ENCODE measurements around the gene TIMP1. TPM values are rescaled to one million over a fixed set of nuclear protein-coding genes. Genes with fewer than 3 reads are reported as not detected.

TIMP1 gene
- polyA plus RNA-seq, 1 of the 3 experiments (the other 2 are of a cell fraction), result 323 TPM

DNA sequence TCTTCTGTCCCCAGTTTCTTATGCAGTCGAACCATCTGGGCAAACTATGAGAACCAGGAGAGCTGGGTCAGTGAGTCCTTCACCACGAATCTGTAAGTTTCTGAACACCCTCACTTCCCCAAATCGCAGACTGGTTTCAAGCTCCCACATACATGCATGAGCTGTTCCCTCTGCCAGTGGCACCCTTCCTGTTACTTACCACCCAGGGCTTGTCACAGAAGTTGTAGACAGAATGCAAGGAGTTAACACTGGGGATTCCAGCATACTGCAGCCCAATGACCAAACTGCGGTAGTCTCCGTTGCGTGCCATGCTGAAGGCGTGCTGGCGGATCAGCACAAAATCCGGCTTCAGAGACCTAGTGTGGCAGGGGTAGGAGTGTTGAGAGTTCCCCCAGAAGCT, 22.8 kb downstream of the TIMP1 start:
- WGBS (ENCODE audit: low lambda C conversion rate), result 44% methylated on average over 9 of the region's 9 CpGs
- no peaks in the 10 kb centered on the region for H3K4me1 ChIP-seq (ENCODE audit: control insufficient read depth in 1 of 2, insufficient read depth in 2 of 2, low read depth in 1 of 2, low read length in 1 of 2)
- H2AFZ ChIP-seq (ENCODE audit: low read depth), result no peak overlapping the region
- DNase-seq, result no peak
- H3F3A ChIP-seq (replicated peaks; ENCODE audit: insufficient read depth), result no peaks in the 10 kb centered on the region
- no peak overlapping the region for H3K4me3 ChIP-seq (ENCODE audit: low read depth in 2 of 2, low read length in 1 of 2)
- ChIA-PET POLR2A (no interaction called here), CTCF (no interaction called here)
- no peaks in the 10 kb centered on the region for H3K36me3 ChIP-seq (replicated peaks in 1 of 2; ENCODE audit: control insufficient read depth in 1 of 2, insufficient read depth in 2 of 2, low read length in 1 of 2)
- no peaks in the 10 kb centered on the region for H3K9me3 ChIP-seq
- no peak overlapping the region for H3K4me2 ChIP-seq
- no peaks in the 10 kb centered on the region for H3K9me2 ChIP-seq
- TF ChIP-seq EZH2phosphoT487 (IDR thresholded peaks at IDR 0.05; ENCODE audit: borderline replicate concordance, low read depth), result no peak
- TF ChIP-seq, protein P1, sequence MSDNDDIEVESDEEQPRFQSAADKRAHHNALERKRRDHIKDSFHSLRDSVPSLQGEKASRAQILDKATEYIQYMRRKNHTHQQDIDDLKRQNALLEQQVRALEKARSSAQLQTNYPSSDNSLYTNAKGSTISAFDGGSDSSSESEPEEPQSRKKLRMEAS (IDR thresholded peaks at IDR 0.05; ENCODE audit: low read depth), result no peak
- no peak for TF ChIP-seq GABPA (IDR thresholded peaks at IDR 0.05; ENCODE audit: low read depth)
- TF ChIP-seq, protein P2, sequence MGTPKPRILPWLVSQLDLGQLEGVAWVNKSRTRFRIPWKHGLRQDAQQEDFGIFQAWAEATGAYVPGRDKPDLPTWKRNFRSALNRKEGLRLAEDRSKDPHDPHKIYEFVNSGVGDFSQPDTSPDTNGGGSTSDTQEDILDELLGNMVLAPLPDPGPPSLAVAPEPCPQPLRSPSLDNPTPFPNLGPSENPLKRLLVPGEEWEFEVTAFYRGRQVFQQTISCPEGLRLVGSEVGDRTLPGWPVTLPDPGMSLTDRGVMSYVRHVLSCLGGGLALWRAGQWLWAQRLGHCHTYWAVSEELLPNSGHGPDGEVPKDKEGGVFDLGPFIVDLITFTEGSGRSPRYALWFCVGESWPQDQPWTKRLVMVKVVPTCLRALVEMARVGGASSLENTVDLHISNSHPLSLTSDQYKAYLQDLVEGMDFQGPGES (IDR thresholded peaks at IDR 0.05; ENCODE audit: low read depth, low read length), result no peak
- no peak for TF ChIP-seq FOXM1 (IDR thresholded peaks at IDR 0.05; ENCODE audit: low read depth)
- TF ChIP-seq FOSL2 (IDR thresholded peaks at IDR 0.05; ENCODE audit: borderline replicate concordance, low read depth), result no peak
- TF ChIP-seq, protein P3, sequence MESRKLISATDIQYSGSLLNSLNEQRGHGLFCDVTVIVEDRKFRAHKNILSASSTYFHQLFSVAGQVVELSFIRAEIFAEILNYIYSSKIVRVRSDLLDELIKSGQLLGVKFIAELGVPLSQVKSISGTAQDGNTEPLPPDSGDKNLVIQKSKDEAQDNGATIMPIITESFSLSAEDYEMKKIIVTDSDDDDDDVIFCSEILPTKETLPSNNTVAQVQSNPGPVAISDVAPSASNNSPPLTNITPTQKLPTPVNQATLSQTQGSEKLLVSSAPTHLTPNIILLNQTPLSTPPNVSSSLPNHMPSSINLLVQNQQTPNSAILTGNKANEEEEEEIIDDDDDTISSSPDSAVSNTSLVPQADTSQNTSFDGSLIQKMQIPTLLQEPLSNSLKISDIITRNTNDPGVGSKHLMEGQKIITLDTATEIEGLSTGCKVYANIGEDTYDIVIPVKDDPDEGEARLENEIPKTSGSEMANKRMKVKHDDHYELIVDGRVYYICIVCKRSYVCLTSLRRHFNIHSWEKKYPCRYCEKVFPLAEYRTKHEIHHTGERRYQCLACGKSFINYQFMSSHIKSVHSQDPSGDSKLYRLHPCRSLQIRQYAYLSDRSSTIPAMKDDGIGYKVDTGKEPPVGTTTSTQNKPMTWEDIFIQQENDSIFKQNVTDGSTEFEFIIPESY (IDR thresholded peaks at IDR 0.05; ENCODE audit: borderline replicate concordance, low read depth), result no peak
- TF ChIP-seq SIN3A (IDR thresholded peaks at IDR 0.05; ENCODE audit: borderline replicate concordance, low read depth, low read length), result no peak
- TF ChIP-seq, protein P4, sequence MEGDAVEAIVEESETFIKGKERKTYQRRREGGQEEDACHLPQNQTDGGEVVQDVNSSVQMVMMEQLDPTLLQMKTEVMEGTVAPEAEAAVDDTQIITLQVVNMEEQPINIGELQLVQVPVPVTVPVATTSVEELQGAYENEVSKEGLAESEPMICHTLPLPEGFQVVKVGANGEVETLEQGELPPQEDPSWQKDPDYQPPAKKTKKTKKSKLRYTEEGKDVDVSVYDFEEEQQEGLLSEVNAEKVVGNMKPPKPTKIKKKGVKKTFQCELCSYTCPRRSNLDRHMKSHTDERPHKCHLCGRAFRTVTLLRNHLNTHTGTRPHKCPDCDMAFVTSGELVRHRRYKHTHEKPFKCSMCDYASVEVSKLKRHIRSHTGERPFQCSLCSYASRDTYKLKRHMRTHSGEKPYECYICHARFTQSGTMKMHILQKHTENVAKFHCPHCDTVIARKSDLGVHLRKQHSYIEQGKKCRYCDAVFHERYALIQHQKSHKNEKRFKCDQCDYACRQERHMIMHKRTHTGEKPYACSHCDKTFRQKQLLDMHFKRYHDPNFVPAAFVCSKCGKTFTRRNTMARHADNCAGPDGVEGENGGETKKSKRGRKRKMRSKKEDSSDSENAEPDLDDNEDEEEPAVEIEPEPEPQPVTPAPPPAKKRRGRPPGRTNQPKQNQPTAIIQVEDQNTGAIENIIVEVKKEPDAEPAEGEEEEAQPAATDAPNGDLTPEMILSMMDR (IDR thresholded peaks at IDR 0.05), result no peak
- no peak for TF ChIP-seq NRF1 (IDR thresholded peaks at IDR 0.05; ENCODE audit: low read depth, low read length)
- TF ChIP-seq TCF12 (IDR thresholded peaks at IDR 0.05), result no peak
- TF ChIP-seq FOXJ3 (CRISPR knock-in tag; IDR thresholded peaks at IDR 0.05), result no peak
- no peak for TF ChIP-seq TAF1 (IDR thresholded peaks at IDR 0.05; ENCODE audit: borderline replicate concordance, low read depth, low read length)
- TF ChIP-seq, protein P5, sequence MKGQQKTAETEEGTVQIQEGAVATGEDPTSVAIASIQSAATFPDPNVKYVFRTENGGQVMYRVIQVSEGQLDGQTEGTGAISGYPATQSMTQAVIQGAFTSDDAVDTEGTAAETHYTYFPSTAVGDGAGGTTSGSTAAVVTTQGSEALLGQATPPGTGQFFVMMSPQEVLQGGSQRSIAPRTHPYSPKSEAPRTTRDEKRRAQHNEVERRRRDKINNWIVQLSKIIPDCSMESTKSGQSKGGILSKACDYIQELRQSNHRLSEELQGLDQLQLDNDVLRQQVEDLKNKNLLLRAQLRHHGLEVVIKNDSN (IDR thresholded peaks at IDR 0.05; ENCODE audit: borderline replicate concordance, low read depth), result no peak
- TF ChIP-seq RXRA (IDR thresholded peaks at IDR 0.05; ENCODE audit: borderline replicate concordance, low read depth), result no peak
- TF ChIP-seq, protein P6, sequence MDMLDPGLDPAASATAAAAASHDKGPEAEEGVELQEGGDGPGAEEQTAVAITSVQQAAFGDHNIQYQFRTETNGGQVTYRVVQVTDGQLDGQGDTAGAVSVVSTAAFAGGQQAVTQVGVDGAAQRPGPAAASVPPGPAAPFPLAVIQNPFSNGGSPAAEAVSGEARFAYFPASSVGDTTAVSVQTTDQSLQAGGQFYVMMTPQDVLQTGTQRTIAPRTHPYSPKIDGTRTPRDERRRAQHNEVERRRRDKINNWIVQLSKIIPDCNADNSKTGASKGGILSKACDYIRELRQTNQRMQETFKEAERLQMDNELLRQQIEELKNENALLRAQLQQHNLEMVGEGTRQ (IDR thresholded peaks at IDR 0.05; ENCODE audit: borderline replicate concordance, low read depth, low read length), result no peak
- TF ChIP-seq, protein P7, sequence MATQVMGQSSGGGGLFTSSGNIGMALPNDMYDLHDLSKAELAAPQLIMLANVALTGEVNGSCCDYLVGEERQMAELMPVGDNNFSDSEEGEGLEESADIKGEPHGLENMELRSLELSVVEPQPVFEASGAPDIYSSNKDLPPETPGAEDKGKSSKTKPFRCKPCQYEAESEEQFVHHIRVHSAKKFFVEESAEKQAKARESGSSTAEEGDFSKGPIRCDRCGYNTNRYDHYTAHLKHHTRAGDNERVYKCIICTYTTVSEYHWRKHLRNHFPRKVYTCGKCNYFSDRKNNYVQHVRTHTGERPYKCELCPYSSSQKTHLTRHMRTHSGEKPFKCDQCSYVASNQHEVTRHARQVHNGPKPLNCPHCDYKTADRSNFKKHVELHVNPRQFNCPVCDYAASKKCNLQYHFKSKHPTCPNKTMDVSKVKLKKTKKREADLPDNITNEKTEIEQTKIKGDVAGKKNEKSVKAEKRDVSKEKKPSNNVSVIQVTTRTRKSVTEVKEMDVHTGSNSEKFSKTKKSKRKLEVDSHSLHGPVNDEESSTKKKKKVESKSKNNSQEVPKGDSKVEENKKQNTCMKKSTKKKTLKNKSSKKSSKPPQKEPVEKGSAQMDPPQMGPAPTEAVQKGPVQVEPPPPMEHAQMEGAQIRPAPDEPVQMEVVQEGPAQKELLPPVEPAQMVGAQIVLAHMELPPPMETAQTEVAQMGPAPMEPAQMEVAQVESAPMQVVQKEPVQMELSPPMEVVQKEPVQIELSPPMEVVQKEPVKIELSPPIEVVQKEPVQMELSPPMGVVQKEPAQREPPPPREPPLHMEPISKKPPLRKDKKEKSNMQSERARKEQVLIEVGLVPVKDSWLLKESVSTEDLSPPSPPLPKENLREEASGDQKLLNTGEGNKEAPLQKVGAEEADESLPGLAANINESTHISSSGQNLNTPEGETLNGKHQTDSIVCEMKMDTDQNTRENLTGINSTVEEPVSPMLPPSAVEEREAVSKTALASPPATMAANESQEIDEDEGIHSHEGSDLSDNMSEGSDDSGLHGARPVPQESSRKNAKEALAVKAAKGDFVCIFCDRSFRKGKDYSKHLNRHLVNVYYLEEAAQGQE (IDR thresholded peaks at IDR 0.05; ENCODE audit: low read depth, low read length), result no peak
- TF ChIP-seq YY1 (IDR thresholded peaks at IDR 0.05; ENCODE audit: low read depth), result no peak
- no peak overlapping the region for H3K9ac ChIP-seq
- H3K79me2 ChIP-seq (ENCODE audit: insufficient read depth), result no peaks in the 10 kb centered on the region
- no peaks in the 10 kb centered on the region; the same call in 1 of the 2 replicates for H3K27me3 ChIP-seq (ENCODE audit: insufficient read depth)
- no peak overlapping the region for H3K27ac ChIP-seq (ENCODE audit: low read depth in 2 of 2, low read length in 1 of 2)
- H4K20me1 ChIP-seq (ENCODE audit: insufficient read depth), result no peaks in the 10 kb centered on the region
